Ovary (tissue), 3 donors: ENCODE data around the gene SLC39A11.

Source experiments
- CTCF ChIP-seq, 3 donors: fragments of 450-650 bp in 2 of 3; fragments of 200-600 bp in 1 of 3; IDR thresholded peaks; one replicate each; pipeline versions ENCODE4 v1.5.1 to v1.8.0; 2016 to 2022; ENCODE audit warnings: antibody characterized with exemption in 3 of 3, mild to moderate bottlenecking in 1 of 3
- POLR2A ChIP-seq: fragments of 450-650 bp; IDR thresholded peaks from one replicate; pipeline ENCODE4 v1.6.1; 2017; ENCODE audit warnings: antibody characterized with exemption, mild to moderate bottlenecking, moderate library complexity
- donor health status: DM: no; HTN: no; CAD: no.

GRCh38 chr17:72697602-72698146 is 394.8 kb downstream of the SLC39A11 start:
- TF ChIP-seq POLR2A (no peak), CTCF (IDR thresholded peaks at IDR 0.05) (no peak)
